Measurements from ENCODE around the gene DDIAS.
"Not testable (repeated sequence)": the region's sequence is repeated elsewhere in the genome, so short reads cannot be mapped to it uniquely, and the experiment has no call there.

Gene DDIAS

GRCh38 chr11:82889133-82890001 lies 12.2 kb upstream of the DDIAS start:
- DNase-seq (ENCODE audit: low read depth): no peak

- no peak for DNase-seq (ENCODE audit: low read depth)
Observed at GRCh38 chr11:82890002-82890341, 11.6 kb upstream of the DDIAS start.

GRCh38 chr11:82890936-82891335 lies 10.6 kb upstream of the DDIAS start:
- DNase-seq (ENCODE audit: low read depth): no peak

- DNase-seq (ENCODE audit: low read depth): no peak
Observed at GRCh38 chr11:82892611-82893169, 8.8 kb upstream of the DDIAS start.

- no peak for DNase-seq (ENCODE audit: low read depth)
Observed at GRCh38 chr11:82895437-82896091, 6.0 kb upstream of the DDIAS start.

- DNase-seq (ENCODE audit: low read depth): no peak
Observed at GRCh38 chr11:82896183-82896582, 5.4 kb upstream of the DDIAS start.

- no peak for DNase-seq (ENCODE audit: low read depth)
Observed at GRCh38 chr11:82898241-82898640, 3.3 kb upstream of the DDIAS start.

GRCh38 chr11:82899186-82899820 lies 2.2 kb upstream of the DDIAS start:
- no peak for DNase-seq (ENCODE audit: low read depth)

- no peak for DNase-seq (ENCODE audit: low read depth)
Observed at GRCh38 chr11:82899957-82900276, 1.6 kb upstream of the DDIAS start.

GRCh38 chr11:82900277-82901164 lies 1.0 kb upstream of the DDIAS start, which contains the start of gene PRCP:
Gene PRCP, minus strand, starts transcription at chr11:82900430. Its CDS starts 28 bp downstream, at chr11:82900402.
- peak; percentile 92 for DNase-seq (ENCODE audit: low read depth)

- DNase-seq (ENCODE audit: low read depth): no peak
Observed at GRCh38 chr11:82901922-82902485, 468 bp downstream of the DDIAS start.

- no peak for DNase-seq (ENCODE audit: low read depth)
Observed at GRCh38 chr11:82902880-82903279, 1.3 kb downstream of the DDIAS start.

- DNase-seq (ENCODE audit: low read depth): no peak
Observed at GRCh38 chr11:82903843-82904586, 2.5 kb downstream of the DDIAS start.

GRCh38 chr11:82906236-82906635 lies 4.7 kb downstream of the DDIAS start:
- DNase-seq (ENCODE audit: low read depth): peak; percentile 36

- peak; percentile 17 for DNase-seq (ENCODE audit: low read depth)
Observed at GRCh38 chr11:82906931-82907330, 5.4 kb downstream of the DDIAS start.

- no peak for DNase-seq (ENCODE audit: low read depth)
Observed at GRCh38 chr11:82907371-82907770, 5.8 kb downstream of the DDIAS start.

GRCh38 chr11:82908311-82908710 lies 6.8 kb downstream of the DDIAS start:
- no peak for DNase-seq (ENCODE audit: low read depth)

- DNase-seq (ENCODE audit: low read depth): peak; percentile 40
Observed at GRCh38 chr11:82909015-82909640, 7.6 kb downstream of the DDIAS start.

- DNase-seq (ENCODE audit: low read depth): not testable (repeated sequence)
Observed at GRCh38 chr11:82919786-82920185, 18.2 kb downstream of the DDIAS start.

GRCh38 chr11:82920227-82920626 lies 18.7 kb downstream of the DDIAS start:
- DNase-seq (ENCODE audit: low read depth): not testable (repeated sequence)

All from iris pigment epithelial cell (primary cell).